HFFc6 (cell line): ENCODE results near the gene PIGQ. TPM values are rescaled to one million over a fixed set of nuclear protein-coding genes. Genes with fewer than 3 reads are reported as not detected.
A peak's percentile ranks its signal among the peaks of the same experiment; 100 is the strongest.

ENCODE experiments used
- DNase-seq: peaks from one replicate; pipeline ENCODE4 v3.0.0-alpha.2; 2018
- H3K27ac Mint-ChIP-seq: 2 replicates; pipeline ENCODE4 v1.8.0; 2020; ENCODE audit warnings: mild to moderate bottlenecking, mixed read lengths
- H3K27me3 Mint-ChIP-seq: 2 replicates; pipeline ENCODE4 v1.8.0; 2021; ENCODE audit warnings: mild to moderate bottlenecking, moderate library complexity, mixed read lengths; ENCODE audit not compliant: insufficient read depth
- H3K36me3 Mint-ChIP-seq: 2 replicates; pipeline ENCODE4 v1.8.0; 2021; ENCODE audit warnings: low read depth, mixed read lengths
- H3K4me1 Mint-ChIP-seq: 2 replicates; pipeline ENCODE4 v1.8.0; 2020; ENCODE audit warnings: low read depth, mixed read lengths
- H3K4me3 Mint-ChIP-seq: 2 replicates; pipeline ENCODE4 v1.8.0; 2020; ENCODE audit warnings: mild to moderate bottlenecking, moderate library complexity, mixed read lengths
- H3K9me3 Mint-ChIP-seq: 2 replicates; pipeline ENCODE4 v1.8.0; 2020; ENCODE audit warnings: mild to moderate bottlenecking, mixed read lengths
- total RNA-seq, 6 experiments: library from RNA; stranded (reverse); fragmentation: NEBNext Ultra II Directional; extraction: Animal tissue kit (Norgen Biotek cat#: 25700); gene quantifications; 2 replicates in 1 of 6; 3 replicates in 5 of 6; pipeline ENCODE4 v1.2.3, GENCODE V29; 2021
- TF ChIP-seq, protein P1 (sequence below): fragments of 200-600 bp; sonication (generic); IDR thresholded peaks from 2 replicates; pipeline ENCODE4 v1.5.0; 2021; ENCODE audit warnings: antibody characterized with exemption, mild to moderate bottlenecking

PIGQ gene
- total RNA-seq, 6 experiments from 2014 or later, result 30.4 to 39.5 (median 35.4) TPM

DNA sequence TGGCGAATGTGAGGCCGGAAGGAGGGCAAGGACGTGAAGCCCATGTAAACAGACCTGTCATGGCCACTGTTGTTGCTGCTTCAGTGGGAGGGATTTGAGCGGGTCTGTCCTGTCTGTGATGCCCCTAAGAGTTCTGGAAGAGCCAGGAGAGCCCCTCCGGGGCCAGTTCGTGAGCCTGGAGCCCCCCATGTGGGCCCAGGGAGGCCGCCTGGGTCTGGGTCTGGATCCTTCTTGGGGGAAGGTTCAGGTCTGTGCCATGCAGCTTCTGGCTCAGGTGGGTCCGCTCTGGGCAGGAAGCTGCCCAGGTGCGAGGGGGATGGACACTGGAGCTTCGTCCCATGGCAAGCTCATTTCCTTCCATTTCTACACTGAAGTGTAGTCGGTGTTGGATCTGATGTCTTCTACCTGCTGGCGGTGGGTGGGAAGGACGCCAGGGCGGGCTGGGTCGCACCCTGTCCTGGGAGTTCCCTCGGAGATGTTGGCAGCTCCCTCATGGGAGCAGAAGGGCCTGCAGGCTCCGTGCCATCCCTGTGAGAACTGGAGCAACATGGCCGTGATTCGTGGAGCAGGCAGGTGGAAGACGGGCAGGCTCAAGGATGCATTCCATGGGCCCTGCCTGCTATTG lies 49.8 kb downstream of the PIGQ start:
- TF ChIP-seq, protein P1, sequence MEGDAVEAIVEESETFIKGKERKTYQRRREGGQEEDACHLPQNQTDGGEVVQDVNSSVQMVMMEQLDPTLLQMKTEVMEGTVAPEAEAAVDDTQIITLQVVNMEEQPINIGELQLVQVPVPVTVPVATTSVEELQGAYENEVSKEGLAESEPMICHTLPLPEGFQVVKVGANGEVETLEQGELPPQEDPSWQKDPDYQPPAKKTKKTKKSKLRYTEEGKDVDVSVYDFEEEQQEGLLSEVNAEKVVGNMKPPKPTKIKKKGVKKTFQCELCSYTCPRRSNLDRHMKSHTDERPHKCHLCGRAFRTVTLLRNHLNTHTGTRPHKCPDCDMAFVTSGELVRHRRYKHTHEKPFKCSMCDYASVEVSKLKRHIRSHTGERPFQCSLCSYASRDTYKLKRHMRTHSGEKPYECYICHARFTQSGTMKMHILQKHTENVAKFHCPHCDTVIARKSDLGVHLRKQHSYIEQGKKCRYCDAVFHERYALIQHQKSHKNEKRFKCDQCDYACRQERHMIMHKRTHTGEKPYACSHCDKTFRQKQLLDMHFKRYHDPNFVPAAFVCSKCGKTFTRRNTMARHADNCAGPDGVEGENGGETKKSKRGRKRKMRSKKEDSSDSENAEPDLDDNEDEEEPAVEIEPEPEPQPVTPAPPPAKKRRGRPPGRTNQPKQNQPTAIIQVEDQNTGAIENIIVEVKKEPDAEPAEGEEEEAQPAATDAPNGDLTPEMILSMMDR, result no peak
- Mint-ChIP-seq H3K4me1 (peaks cover 30% of the 10 kb centered on the region), H3K27ac (no peak overlapping the region), H3K27me3 (peaks cover 1% of the 10 kb centered on the region), H3K36me3 (peaks cover 5% of the 10 kb centered on the region), H3K9me3 (peaks cover 5% of the 10 kb centered on the region), H3K4me3 (no peak overlapping the region)
- DNase-seq, result no peak

GRCh38 chr16:620700-621525 lies 51.1 kb downstream of the PIGQ start:
- H3K27ac Mint-ChIP-seq, result no peak overlapping the region

GRCh38 chr16:621526-622105 lies 51.8 kb downstream of the PIGQ start:
- Mint-ChIP-seq H3K4me3 (peak overlapping the region; percentile 83; the same call in 1 of the 2 replicates), H3K27ac (peak overlapping the region; percentile 98), H3K4me1 (peaks cover 35% of the 10 kb centered on the region), H3K27me3 (peaks cover 1% of the 10 kb centered on the region), H3K36me3 (peaks cover 3% of the 10 kb centered on the region; the same call in 1 of the 2 replicates), H3K9me3 (no peaks in the 10 kb centered on the region)
- peak; percentile 16 for DNase-seq
- TF ChIP-seq, protein P1, result no peak

More at GRCh38 chr16:620700-621525, 51.1 kb downstream of the PIGQ start:
- Mint-ChIP-seq H3K27me3 (peaks cover 1% of the 10 kb centered on the region), H3K9me3 (no peaks in the 10 kb centered on the region), H3K4me3 (no peak overlapping the region), H3K36me3 (no peaks in the 10 kb centered on the region), H3K4me1 (peaks cover 31% of the 10 kb centered on the region)
- TF ChIP-seq, protein P1, result no peak
- no peak for DNase-seq

DNA sequence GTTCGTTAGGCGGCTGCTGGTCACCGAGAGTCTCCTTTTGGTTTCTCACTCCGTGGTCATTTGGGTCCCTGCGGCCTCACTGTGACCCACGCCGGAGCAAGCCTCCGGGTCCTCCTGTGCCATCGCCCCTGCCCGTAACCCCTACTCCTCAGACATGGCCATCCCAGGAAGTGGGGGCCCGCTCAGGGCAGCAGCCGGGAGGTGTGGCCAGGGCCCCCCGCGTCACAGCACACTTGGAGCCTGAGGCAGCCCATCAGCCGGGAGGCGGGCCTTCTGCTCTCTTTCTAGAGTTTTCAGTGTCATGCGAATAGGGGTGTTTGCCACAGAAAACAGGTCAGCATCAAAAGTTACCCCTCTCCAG lies 53.1 kb downstream of the PIGQ start:
- Mint-ChIP-seq H3K4me3 (peak overlapping the region; percentile 83; the same call in 1 of the 2 replicates), H3K4me1 (peaks cover 43% of the 10 kb centered on the region), H3K9me3 (no peaks in the 10 kb centered on the region), H3K36me3 (peaks cover 6% of the 10 kb centered on the region; the same call in 1 of the 2 replicates), H3K27me3 (peaks cover 1% of the 10 kb centered on the region), H3K27ac (peak overlapping the region; percentile 98)
- peak; percentile 19 for DNase-seq
- TF ChIP-seq, protein P1, result no peak

GRCh38 chr16:624526-625070 lies 54.8 kb downstream of the PIGQ start:
- Mint-ChIP-seq H3K4me3 (no peak overlapping the region), H3K27ac (peak overlapping the region; percentile 65; the same call in 1 of the 2 replicates), H3K27me3 (peaks cover 1% of the 10 kb centered on the region), H3K4me1 (peaks cover 43% of the 10 kb centered on the region), H3K9me3 (no peaks in the 10 kb centered on the region), H3K36me3 (peaks cover 6% of the 10 kb centered on the region; the same call in 1 of the 2 replicates)
- no peak for DNase-seq
- TF ChIP-seq, protein P1, result no peak
